HG02981 (cell line): ENCODE results near the gene NTSR2.

Experiments used
- ATAC-seq: cut with Tn5 transposase; IDR thresholded peaks from one replicate; pipeline ENCODE4 v1.9.1; 2021; ENCODE audit warnings: mild to moderate bottlenecking, moderate library complexity; ENCODE audit not compliant: unreplicated experiment

The NTSR2 gene

GRCh38 chr2:11631462-11631861 is 38.5 kb downstream of the NTSR2 start:
- no peak for ATAC-seq

- ATAC-seq: no peak
Measured at GRCh38 chr2:11630855-11631254, 39.1 kb downstream of the NTSR2 start.

GRCh38 chr2:11629851-11630250 is 40.1 kb downstream of the NTSR2 start:
- no peak for ATAC-seq

GRCh38 chr2:11629215-11629614 is 40.8 kb downstream of the NTSR2 start:
- ATAC-seq: no peak

GRCh38 chr2:11628675-11629074 is 41.3 kb downstream of the NTSR2 start:
- no peak for ATAC-seq

GRCh38 chr2:11625671-11626070 is 44.3 kb downstream of the NTSR2 start:
- no peak for ATAC-seq

- ATAC-seq: no peak
Measured at GRCh38 chr2:11624893-11625292, 45.1 kb downstream of the NTSR2 start.

- ATAC-seq: no peak
Measured at GRCh38 chr2:11622611-11623010, 47.4 kb downstream of the NTSR2 start.

- no peak for ATAC-seq
Measured at GRCh38 chr2:11621410-11621809, 48.6 kb downstream of the NTSR2 start.

- ATAC-seq: no peak
Measured at GRCh38 chr2:11618708-11619062, 51.3 kb downstream of the NTSR2 start.

GRCh38 chr2:11617984-11618707 is 51.8 kb downstream of the NTSR2 start:
- ATAC-seq: no peak

- ATAC-seq: no peak
Measured at GRCh38 chr2:11617527-11617926, 52.5 kb downstream of the NTSR2 start.

- ATAC-seq: no peak
Measured at GRCh38 chr2:11616851-11617415, 53.1 kb downstream of the NTSR2 start.

- no peak for ATAC-seq
Measured at GRCh38 chr2:11616097-11616687, 53.8 kb downstream of the NTSR2 start.

GRCh38 chr2:11615209-11615608 is 54.8 kb downstream of the NTSR2 start:
- no peak for ATAC-seq

- ATAC-seq: no peak
Measured at GRCh38 chr2:11613297-11613696, 56.7 kb downstream of the NTSR2 start.

GRCh38 chr2:11612553-11613215 is 57.3 kb downstream of the NTSR2 start:
- ATAC-seq: no peak

- ATAC-seq: no peak
Measured at GRCh38 chr2:11611251-11611650, 58.7 kb downstream of the NTSR2 start.

GRCh38 chr2:11610624-11611242 is 59.3 kb downstream of the NTSR2 start:
- no peak for ATAC-seq
